Tibial artery (tissue), 4 donors: ENCODE data around the gene RET.

Experiments used
- DNase-seq, 2 donors: peaks; one replicate each; pipeline ENCODE4 v3.0.0-alpha.2; 2019
- H3K27ac ChIP-seq, 2 donors: fragments of 200-600 bp; sonication (generic) in 1 of 2; 1 replicate in 1 of 2; 2 replicates in 1 of 2; pipeline ENCODE4 v1.5.1; 2018 to 2019; ENCODE audit warnings: mild to moderate bottlenecking in 1 of 2
- H3K27me3 ChIP-seq, 2 donors: fragments of 200-600 bp; sonication (generic) in 1 of 2; one replicate each; pipeline versions ENCODE4 v1.5.1 to v1.6.0; 2016 to 2019
- H3K36me3 ChIP-seq, 3 donors: fragments of 200-600 bp; sonication (generic) in 2 of 3; one replicate each; pipeline ENCODE4 v1.5.1; 2016 to 2019; ENCODE audit warnings: mild to moderate bottlenecking in 2 of 3
- H3K4me1 ChIP-seq, 4 donors: fragments of 200-600 bp; sonication (generic) in 2 of 4; 1 replicate in 3 of 4; 2 replicates in 1 of 4; pipeline ENCODE4 v1.5.1; 2016 to 2019
- H3K4me3 ChIP-seq, 2 donors: fragments of 200-600 bp; sonication (generic) in 1 of 2; 1 replicate in 1 of 2; 2 replicates in 1 of 2; pipeline ENCODE4 v1.5.1; 2018 to 2019; ENCODE audit warnings: mild to moderate bottlenecking in 2 of 2
- H3K9me3 ChIP-seq, 3 donors: fragments of 200-600 bp; sonication (generic) in 1 of 3; one replicate each; pipeline ENCODE4 v1.5.1; 2016 to 2019
- CTCF ChIP-seq, 2 experiments: fragments of 200-600 bp in 1 of 2; fragments of 450-650 bp in 1 of 2; IDR thresholded peaks; one replicate each; pipeline ENCODE4 v1.5.1; 2017 to 2019; ENCODE audit warnings: antibody characterized with exemption in 2 of 2, mild to moderate bottlenecking in 1 of 2, moderate library complexity in 1 of 2
- intact Hi-C: fragments of 100-400 bp; cut with DNase I; formaldehyde crosslinking; loops from one replicate; pipeline ENCODE4 v1.15.0; 2023; ENCODE audit warnings: low total_unique reads

The RET gene

GRCh38 chr10:43057231-43057711, 19.6 kb upstream of the RET start:
- peak in 1 of 2 donors; percentile 43 for DNase-seq

GRCh38 chr10:43057831-43058340, 19.0 kb upstream of the RET start:
- no peak overlapping the region for H3K27ac ChIP-seq
- H3K27me3 ChIP-seq: peaks cover 0 to 34% of the 10 kb centered on the region in 2 donors
- TF ChIP-seq CTCF (IDR thresholded peaks at IDR 0.05): no peak
- H3K36me3 ChIP-seq: no peaks in the 10 kb centered on the region
- no peaks in the 10 kb centered on the region for H3K9me3 ChIP-seq
- H3K4me1 ChIP-seq: no peaks in the 10 kb centered on the region
- intact Hi-C loops: no loop called here
- H3K4me3 ChIP-seq: no peak overlapping the region
- peak in 1 of 2 donors; percentile 38 for DNase-seq

More at GRCh38 chr10:43057231-43057711, 19.6 kb upstream of the RET start:
- Histone ChIP-seq H3K4me3 (no peak overlapping the region), H3K27ac (no peak overlapping the region), H3K27me3 (peaks cover 0 to 34% of the 10 kb centered on the region in 2 donors), H3K36me3 (no peaks in the 10 kb centered on the region), H3K9me3 (no peaks in the 10 kb centered on the region), H3K4me1 (no peaks in the 10 kb centered on the region)
- TF ChIP-seq CTCF (IDR thresholded peaks at IDR 0.05): no peak
- intact Hi-C loops: no loop called here

- intact Hi-C loops: no loop called here
- peaks cover 0 to 34% of the 10 kb centered on the region in 2 donors for H3K27me3 ChIP-seq
- TF ChIP-seq CTCF (IDR thresholded peaks at IDR 0.05): no peak
- no peak overlapping the region for H3K4me3 ChIP-seq
- DNase-seq: no peak
- no peak overlapping the region for H3K27ac ChIP-seq
- H3K4me1 ChIP-seq: no peaks in the 10 kb centered on the region
- no peaks in the 10 kb centered on the region for H3K9me3 ChIP-seq
- H3K36me3 ChIP-seq: no peaks in the 10 kb centered on the region
Observed at GRCh38 chr10:43058716-43059335, 18.0 kb upstream of the RET start.

- intact Hi-C loops: no loop called here
- Histone ChIP-seq H3K9me3 (no peaks in the 10 kb centered on the region), H3K36me3 (no peaks in the 10 kb centered on the region), H3K27me3 (peaks cover 0 to 34% of the 10 kb centered on the region in 2 donors), H3K4me3 (no peak overlapping the region), H3K27ac (no peak overlapping the region), H3K4me1 (no peaks in the 10 kb centered on the region)
- TF ChIP-seq CTCF (IDR thresholded peaks at IDR 0.05): no peak
- no peak for DNase-seq
Observed at GRCh38 chr10:43059336-43059720, 17.5 kb upstream of the RET start.

- H3K27me3 ChIP-seq: peaks cover 0 to 34% of the 10 kb centered on the region in 2 donors
- H3K4me1 ChIP-seq: no peaks in the 10 kb centered on the region
- no peak overlapping the region for H3K4me3 ChIP-seq
- H3K9me3 ChIP-seq: no peaks in the 10 kb centered on the region
- no peak for DNase-seq
- intact Hi-C loops: no loop called here
- no peaks in the 10 kb centered on the region for H3K36me3 ChIP-seq
- no peak overlapping the region for H3K27ac ChIP-seq
- no peak for TF ChIP-seq CTCF (IDR thresholded peaks at IDR 0.05)
Observed at GRCh38 chr10:43059828-43060227, 17.0 kb upstream of the RET start.
